Prostate gland (tissue), 2 donors: ENCODE measurements around the gene RTBDN. TPM values are rescaled to one million over a fixed set of nuclear protein-coding genes. Genes with fewer than 3 reads are reported as not detected.
A peak's percentile ranks its signal among the peaks of the same experiment; 100 is the strongest.

Experiments used
- DNase-seq: peaks from one replicate; pipeline ENCODE4 v3.0.0-alpha.2; 2019; ENCODE audit warnings: low spot score
- H3K27ac ChIP-seq, 2 donors: fragments of 200-600 bp; sonication (generic); 2 replicates each; pipeline ENCODE4 v1.5.1; 2017 to 2019
- H3K27me3 ChIP-seq: fragments of 200-600 bp; sonication (generic); replicated peaks from 2 replicates; pipeline ENCODE4 v1.5.1; 2019; ENCODE audit not compliant: insufficient read depth
- H3K36me3 ChIP-seq, 2 donors: fragments of 200-600 bp; sonication (generic); 1 replicate in 1 of 2; 2 replicates in 1 of 2; pipeline versions ENCODE4 v1.5.1 to v1.8.1; 2017 to 2019
- H3K4me1 ChIP-seq: fragments of 200-600 bp; sonication (generic); replicated peaks from 2 replicates; pipeline ENCODE4 v1.5.1; 2019
- H3K4me3 ChIP-seq, 2 donors: fragments of 200-600 bp; sonication (generic); 2 replicates each; pipeline ENCODE4 v1.5.1; 2017 to 2019
- H3K9me3 ChIP-seq: fragments of 200-600 bp; sonication (generic); 2 replicates; pipeline ENCODE4 v1.5.1; 2017
- POLR2A ChIP-seq: fragments of 450-650 bp; IDR thresholded peaks from one replicate; pipeline ENCODE4 v1.6.1; 2016; ENCODE audit warnings: antibody characterized with exemption, mild to moderate bottlenecking
- POLR2AphosphoS5 ChIP-seq: sonication (generic); formaldehyde crosslinking; IDR thresholded peaks from one replicate; pipeline ENCODE4 v1.6.1; 2017; ENCODE audit warnings: antibody characterized with exemption
- WGBS: methylation state at CpG from one replicate; pipeline ENCODE4 v1.1.5; 2018; 5-methylcytosine and 5-hydroxymethylcytosine counted together
- intact Hi-C: fragments of 100-400 bp; cut with DNase I; formaldehyde crosslinking; loops from one replicate; pipeline ENCODE4 v1.14.2; 2022
- total RNA-seq, 2 donors: library from RNA; depleted of rRNA; stranded (reverse); fragments of >200 nt; gene quantifications; one replicate each; pipeline ENCODE4 v1.1.0, GENCODE V29; 2016
- TF ChIP-seq, protein P1 (sequence below), 4 experiments: fragments of 200-600 bp in 2 of 4; fragments of 450-650 bp in 2 of 4; sonication (generic) in 2 of 4; IDR thresholded peaks; 1 replicate in 3 of 4; 2 replicates in 1 of 4; pipeline ENCODE4 v1.5.1; 2016 to 2019; ENCODE audit warnings: antibody characterized with exemption in 4 of 4, mild to moderate bottlenecking in 2 of 4, moderate library complexity in 2 of 4

Gene RTBDN
- total RNA-seq, 2 donors from 2014 or later, result 1.1 TPM; not detected in 1

DNA sequence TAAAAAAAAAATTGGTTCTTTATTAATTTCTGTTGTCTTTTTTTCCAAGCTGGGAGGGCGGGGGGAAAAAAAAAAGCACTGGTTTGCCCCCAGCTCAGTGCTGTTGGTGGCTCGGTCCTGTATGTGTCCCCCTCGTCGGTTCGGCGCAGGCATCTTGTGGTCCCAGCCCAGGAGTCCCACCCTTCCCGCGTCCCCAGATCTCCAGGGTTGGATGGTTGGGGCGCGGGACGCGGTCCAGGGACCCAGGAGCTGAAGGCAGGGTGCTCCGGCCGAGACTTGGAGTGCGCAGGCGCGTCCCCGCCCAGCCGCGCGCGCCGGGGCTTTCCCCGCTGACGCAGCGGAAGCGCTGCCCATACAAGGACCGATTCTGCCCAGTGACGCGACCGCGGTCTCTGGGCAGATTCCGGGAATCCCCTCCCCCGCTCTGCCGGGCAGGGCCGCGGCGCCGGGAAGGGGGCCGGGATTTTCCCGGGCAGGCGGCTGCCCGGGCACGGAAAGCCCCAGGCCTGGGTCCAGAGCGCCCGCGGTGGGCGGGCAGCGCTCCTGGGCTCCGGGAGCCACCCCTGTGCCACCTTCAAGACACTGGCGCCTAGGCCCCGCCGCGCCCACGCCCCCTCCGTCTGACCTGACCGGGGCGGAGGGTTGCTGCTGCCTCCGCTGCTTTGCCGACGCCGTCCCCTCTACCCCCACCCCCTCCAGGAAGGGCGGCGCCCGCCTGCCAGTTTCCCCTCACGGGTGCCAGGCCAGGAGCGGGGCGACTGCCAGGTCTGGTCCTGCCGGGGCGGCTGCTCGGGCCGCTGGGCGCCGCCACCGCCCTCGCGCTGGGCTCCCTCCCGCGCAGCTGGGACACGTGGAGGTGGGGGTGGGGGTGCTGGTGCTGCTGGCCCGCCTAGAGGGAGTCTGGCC, 40.8 kb downstream of the RTBDN start:
- Histone ChIP-seq H3K4me3 (peak overlapping the region; percentile 79 to 85), H3K36me3 (no peaks in the 10 kb centered on the region), H3K9me3 (no peaks in the 10 kb centered on the region), H3K4me1 (peaks cover 13% of the 10 kb centered on the region), H3K27me3 (no peaks in the 10 kb centered on the region), H3K27ac (peak overlapping the region; percentile 100)
- intact Hi-C loops, result loop anchor here (1.0 to 10.0 kb wide), 2 partner anchors 16 to 69 kb away; partner anchors contain the start of gene TNPO2
- TF ChIP-seq, protein P1, sequence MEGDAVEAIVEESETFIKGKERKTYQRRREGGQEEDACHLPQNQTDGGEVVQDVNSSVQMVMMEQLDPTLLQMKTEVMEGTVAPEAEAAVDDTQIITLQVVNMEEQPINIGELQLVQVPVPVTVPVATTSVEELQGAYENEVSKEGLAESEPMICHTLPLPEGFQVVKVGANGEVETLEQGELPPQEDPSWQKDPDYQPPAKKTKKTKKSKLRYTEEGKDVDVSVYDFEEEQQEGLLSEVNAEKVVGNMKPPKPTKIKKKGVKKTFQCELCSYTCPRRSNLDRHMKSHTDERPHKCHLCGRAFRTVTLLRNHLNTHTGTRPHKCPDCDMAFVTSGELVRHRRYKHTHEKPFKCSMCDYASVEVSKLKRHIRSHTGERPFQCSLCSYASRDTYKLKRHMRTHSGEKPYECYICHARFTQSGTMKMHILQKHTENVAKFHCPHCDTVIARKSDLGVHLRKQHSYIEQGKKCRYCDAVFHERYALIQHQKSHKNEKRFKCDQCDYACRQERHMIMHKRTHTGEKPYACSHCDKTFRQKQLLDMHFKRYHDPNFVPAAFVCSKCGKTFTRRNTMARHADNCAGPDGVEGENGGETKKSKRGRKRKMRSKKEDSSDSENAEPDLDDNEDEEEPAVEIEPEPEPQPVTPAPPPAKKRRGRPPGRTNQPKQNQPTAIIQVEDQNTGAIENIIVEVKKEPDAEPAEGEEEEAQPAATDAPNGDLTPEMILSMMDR (IDR thresholded peaks at IDR 0.05), result peak in 1 of 4 experiments; percentile 30
- TF ChIP-seq POLR2A, result peak; percentile 94
- peak; percentile 98 for TF ChIP-seq POLR2AphosphoS5
- 0% methylated on average over 18 of the region's 81 CpGs for WGBS
- DNase-seq, result peak; percentile 94

DNA sequence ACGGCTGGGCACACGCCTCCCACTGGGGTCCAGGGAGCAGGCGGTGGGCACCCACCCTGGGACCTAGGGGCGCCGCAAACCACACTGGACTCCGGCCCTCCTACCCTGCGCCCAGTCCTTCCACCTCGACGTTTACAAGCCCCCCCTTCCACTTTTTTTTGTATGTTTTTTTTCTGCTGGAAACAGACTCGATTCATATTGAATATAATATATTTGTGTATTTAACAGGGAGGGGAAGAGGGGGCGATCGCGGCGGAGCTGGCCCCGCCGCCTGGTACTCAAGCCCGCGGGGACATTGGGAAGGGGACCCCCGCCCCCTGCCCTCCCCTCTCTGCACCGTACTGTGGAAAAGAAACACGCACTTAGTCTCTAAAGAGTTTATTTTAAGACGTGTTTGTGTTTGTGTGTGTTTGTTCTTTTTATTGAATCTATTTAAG, 41.5 kb downstream of the RTBDN start:
- intact Hi-C loops, result loop anchor here (10.0 kb wide), 1 partner anchor 68 kb away; the partner anchor contains the start of gene TNPO2
- 0% methylated on average over 22 of the region's 22 CpGs for WGBS
- Histone ChIP-seq H3K4me3 (peak overlapping the region; percentile 79 to 85), H3K4me1 (peaks cover 20% of the 10 kb centered on the region), H3K9me3 (no peaks in the 10 kb centered on the region), H3K27ac (peak overlapping the region; percentile 100), H3K27me3 (no peaks in the 10 kb centered on the region), H3K36me3 (no peaks in the 10 kb centered on the region)
- no peak for DNase-seq
- peak; percentile 34 for TF ChIP-seq POLR2A
- no peak for TF ChIP-seq POLR2AphosphoS5

DNA sequence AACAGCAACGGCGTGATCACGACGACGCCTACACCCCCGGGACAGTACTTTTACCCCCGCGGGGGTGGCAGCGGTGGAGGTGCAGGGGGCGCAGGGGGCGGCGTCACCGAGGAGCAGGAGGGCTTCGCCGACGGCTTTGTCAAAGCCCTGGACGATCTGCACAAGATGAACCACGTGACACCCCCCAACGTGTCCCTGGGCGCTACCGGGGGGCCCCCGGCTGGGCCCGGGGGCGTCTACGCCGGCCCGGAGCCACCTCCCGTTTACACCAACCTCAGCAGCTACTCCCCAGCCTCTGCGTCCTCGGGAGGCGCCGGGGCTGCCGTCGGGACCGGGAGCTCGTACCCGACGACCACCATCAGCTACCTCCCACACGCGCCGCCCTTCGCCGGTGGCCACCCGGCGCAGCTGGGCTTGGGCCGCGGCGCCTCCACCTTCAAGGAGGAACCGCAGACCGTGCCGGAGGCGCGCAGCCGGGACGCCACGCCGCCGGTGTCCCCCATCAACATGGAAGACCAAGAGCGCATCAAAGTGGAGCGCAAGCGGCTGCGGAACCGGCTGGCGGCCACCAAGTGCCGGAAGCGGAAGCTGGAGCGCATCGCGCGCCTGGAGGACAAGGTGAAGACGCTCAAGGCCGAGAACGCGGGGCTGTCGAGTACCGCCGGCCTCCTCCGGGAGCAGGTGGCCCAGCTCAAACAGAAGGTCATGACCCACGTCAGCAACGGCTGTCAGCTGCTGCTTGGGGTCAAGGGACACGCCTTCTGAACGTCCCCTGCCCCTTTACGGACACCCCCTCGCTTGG, 42.1 kb downstream of the RTBDN start:
- peak overlapping the region; percentile 100 for H3K27ac ChIP-seq
- no peak for TF ChIP-seq POLR2A
- TF ChIP-seq, protein P1 (IDR thresholded peaks at IDR 0.05), result peak in 2 of 4 experiments; percentile 12 to 18
- TF ChIP-seq POLR2AphosphoS5, result peak; percentile 58
- no peaks in the 10 kb centered on the region for H3K36me3 ChIP-seq
- no peaks in the 10 kb centered on the region for H3K27me3 ChIP-seq
- intact Hi-C loops, result loop anchor here (10.0 kb wide), 1 partner anchor 67 kb away; the partner anchor contains the start of gene TNPO2
- peak overlapping the region; percentile 79 to 85 for H3K4me3 ChIP-seq
- under 1% methylated on average over 74 of the region's 84 CpGs for WGBS
- peaks cover 24% of the 10 kb centered on the region for H3K4me1 ChIP-seq
- peak; percentile 57 for DNase-seq
- H3K9me3 ChIP-seq, result no peaks in the 10 kb centered on the region

DNA sequence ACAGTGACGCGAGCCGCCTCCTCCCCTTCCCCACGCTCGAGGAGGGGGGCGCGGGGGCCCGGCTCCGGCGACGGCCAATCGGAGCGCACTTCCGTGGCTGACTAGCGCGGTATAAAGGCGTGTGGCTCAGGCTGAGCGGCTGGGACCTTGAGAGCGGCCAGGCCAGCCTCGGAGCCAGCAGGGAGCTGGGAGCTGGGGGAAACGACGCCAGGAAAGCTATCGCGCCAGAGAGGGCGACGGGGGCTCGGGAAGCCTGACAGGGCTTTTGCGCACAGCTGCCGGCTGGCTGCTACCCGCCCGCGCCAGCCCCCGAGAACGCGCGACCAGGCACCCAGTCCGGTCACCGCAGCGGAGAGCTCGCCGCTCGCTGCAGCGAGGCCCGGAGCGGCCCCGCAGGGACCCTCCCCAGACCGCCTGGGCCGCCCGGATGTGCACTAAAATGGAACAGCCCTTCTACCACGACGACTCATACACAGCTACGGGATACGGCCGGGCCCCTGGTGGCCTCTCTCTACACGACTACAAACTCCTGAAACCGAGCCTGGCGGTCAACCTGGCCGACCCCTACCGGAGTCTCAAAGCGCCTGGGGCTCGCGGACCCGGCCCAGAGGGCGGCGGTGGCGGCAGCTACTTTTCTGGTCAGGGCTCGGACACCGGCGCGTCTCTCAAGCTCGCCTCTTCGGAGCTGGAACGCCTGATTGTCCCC, 42.9 kb downstream of the RTBDN start, which contains the start of gene JUNB:
TSS of gene JUNB (plus strand) at position 142 of the 706 bp plus-strand sequence. CDS start at position 428, 286 bp downstream.
- Histone ChIP-seq H3K27ac (peak within 1 kb of the TSS; percentile 100), H3K36me3 (no peaks in the 10 kb centered on the region), H3K4me1 (peaks cover 32% of the 10 kb centered on the region), H3K9me3 (no peaks in the 10 kb centered on the region), H3K27me3 (no peaks in the 10 kb centered on the region), H3K4me3 (peak within 1 kb of the TSS; percentile 79 to 85)
- TF ChIP-seq POLR2AphosphoS5, result peak; percentile 100
- TF ChIP-seq, protein P1 (IDR thresholded peaks at IDR 0.05), result peak in 2 of 4 experiments; percentile 11 to 20
- peak; percentile 100 for TF ChIP-seq POLR2A
- under 1% methylated on average over 73 of the region's 73 CpGs for WGBS
- intact Hi-C loops, result loop anchor here (10.0 kb wide), 1 partner anchor 67 kb away; the partner anchor contains the start of gene TNPO2
- DNase-seq, result peak; percentile 98
